Calu3 (cell line): ENCODE data around the gene IFRD2. TPM values are rescaled to one million over a fixed set of nuclear protein-coding genes. Genes with fewer than 3 reads are reported as not detected.

Source experiments
- BruUV-seq: library from RNA; stranded (reverse); fragments of 400-500 nt; replicated peaks from 2 replicates; lab custom pipeline; 2021; lab: Mats Ljungman, UMichigan
- CTCF ChIA-PET: fragments of 300-600 bp; sonication (Branson Sonifier 250); formaldehyde crosslinking; loops from one replicate; lab custom pipeline; 2022; ENCODE audit warnings: antibody characterized with exemption; lab: Charles Lee
- DNase-seq: peaks from one replicate; pipeline ENCODE4 v3.0.0; 2022
- H3K27ac Mint-ChIP-seq: one replicate; pipeline ENCODE4 v1.8.0; 2022; ENCODE audit warnings: mixed read lengths; ENCODE audit not compliant: unreplicated experiment
- H3K27me3 Mint-ChIP-seq: one replicate; pipeline ENCODE4 v1.8.0; 2022; ENCODE audit warnings: mixed read lengths; ENCODE audit not compliant: unreplicated experiment
- H3K36me3 Mint-ChIP-seq: one replicate; pipeline ENCODE4 v1.8.0; 2022; ENCODE audit warnings: mild to moderate bottlenecking, moderate library complexity, mixed read lengths; ENCODE audit not compliant: insufficient read depth, unreplicated experiment
- H3K4me1 Mint-ChIP-seq: one replicate; pipeline ENCODE4 v1.8.0; 2022; ENCODE audit warnings: mild to moderate bottlenecking, low read depth, mixed read lengths; ENCODE audit not compliant: unreplicated experiment
- H3K4me3 Mint-ChIP-seq: one replicate; pipeline ENCODE4 v1.8.0; 2022; ENCODE audit warnings: mild to moderate bottlenecking, low read depth, moderate library complexity, mixed read lengths; ENCODE audit not compliant: unreplicated experiment
- H3K9me3 Mint-ChIP-seq: one replicate; pipeline ENCODE4 v1.8.0; 2022; ENCODE audit warnings: low read depth, mixed read lengths; ENCODE audit not compliant: unreplicated experiment
- intact Hi-C: fragments of 100-400 bp; cut with micrococcal nuclease; formaldehyde crosslinking; loops from one replicate; pipeline ENCODE4 v1.10.0; 2022; ENCODE audit not compliant: unreplicated experiment
- total RNA-seq: library from RNA; stranded (reverse); gene quantifications from 2 replicates; pipeline ENCODE4 v1.2.3, GENCODE V29; 2022
- TF ChIP-seq, protein P1 (sequence below): fragments of 200-600 bp; IDR thresholded peaks from one replicate; pipeline ENCODE4 v1.8.0; 2022; ENCODE audit warnings: antibody characterized with exemption; ENCODE audit not compliant: unreplicated experiment

IFRD2 gene
- total RNA-seq, 1 experiment from 2014 or later = 121 TPM

DNA sequence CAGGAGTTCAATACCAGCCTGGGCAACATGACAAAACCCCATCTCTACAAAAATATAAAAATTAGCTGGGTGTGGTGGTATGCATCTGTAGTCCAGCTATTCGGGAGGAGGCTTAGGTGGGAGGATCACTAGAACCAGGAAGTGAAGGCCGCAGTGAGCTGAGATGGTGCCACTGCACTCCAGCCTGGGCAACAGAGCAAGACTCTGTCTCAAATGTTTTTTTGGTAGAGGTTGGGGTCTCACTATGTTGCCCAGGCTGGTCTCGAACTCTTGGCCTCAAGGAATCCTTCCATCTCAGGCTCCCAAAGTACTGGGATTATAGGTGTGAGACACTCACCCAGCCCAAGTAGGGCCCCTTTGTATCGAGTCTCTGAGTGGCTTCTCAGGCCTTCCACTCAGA is 1.9 kb upstream of the IFRD2 start:
- TF ChIP-seq, protein P1, sequence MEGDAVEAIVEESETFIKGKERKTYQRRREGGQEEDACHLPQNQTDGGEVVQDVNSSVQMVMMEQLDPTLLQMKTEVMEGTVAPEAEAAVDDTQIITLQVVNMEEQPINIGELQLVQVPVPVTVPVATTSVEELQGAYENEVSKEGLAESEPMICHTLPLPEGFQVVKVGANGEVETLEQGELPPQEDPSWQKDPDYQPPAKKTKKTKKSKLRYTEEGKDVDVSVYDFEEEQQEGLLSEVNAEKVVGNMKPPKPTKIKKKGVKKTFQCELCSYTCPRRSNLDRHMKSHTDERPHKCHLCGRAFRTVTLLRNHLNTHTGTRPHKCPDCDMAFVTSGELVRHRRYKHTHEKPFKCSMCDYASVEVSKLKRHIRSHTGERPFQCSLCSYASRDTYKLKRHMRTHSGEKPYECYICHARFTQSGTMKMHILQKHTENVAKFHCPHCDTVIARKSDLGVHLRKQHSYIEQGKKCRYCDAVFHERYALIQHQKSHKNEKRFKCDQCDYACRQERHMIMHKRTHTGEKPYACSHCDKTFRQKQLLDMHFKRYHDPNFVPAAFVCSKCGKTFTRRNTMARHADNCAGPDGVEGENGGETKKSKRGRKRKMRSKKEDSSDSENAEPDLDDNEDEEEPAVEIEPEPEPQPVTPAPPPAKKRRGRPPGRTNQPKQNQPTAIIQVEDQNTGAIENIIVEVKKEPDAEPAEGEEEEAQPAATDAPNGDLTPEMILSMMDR = no peak
- BruUV-seq = no TSS peak
- DNase-seq = no peak
- intact Hi-C loops = no loop called here
- no peaks in the 10 kb centered on the region for H3K9me3 Mint-ChIP-seq
- no peak overlapping the region for H3K4me3 Mint-ChIP-seq
- no peaks in the 10 kb centered on the region for H3K27me3 Mint-ChIP-seq
- peaks cover 26% of the 10 kb centered on the region for H3K4me1 Mint-ChIP-seq
- peaks cover 31% of the 10 kb centered on the region for H3K36me3 Mint-ChIP-seq
- H3K27ac Mint-ChIP-seq = no peak overlapping the region
- CTCF ChIA-PET = no interaction called here

DNA sequence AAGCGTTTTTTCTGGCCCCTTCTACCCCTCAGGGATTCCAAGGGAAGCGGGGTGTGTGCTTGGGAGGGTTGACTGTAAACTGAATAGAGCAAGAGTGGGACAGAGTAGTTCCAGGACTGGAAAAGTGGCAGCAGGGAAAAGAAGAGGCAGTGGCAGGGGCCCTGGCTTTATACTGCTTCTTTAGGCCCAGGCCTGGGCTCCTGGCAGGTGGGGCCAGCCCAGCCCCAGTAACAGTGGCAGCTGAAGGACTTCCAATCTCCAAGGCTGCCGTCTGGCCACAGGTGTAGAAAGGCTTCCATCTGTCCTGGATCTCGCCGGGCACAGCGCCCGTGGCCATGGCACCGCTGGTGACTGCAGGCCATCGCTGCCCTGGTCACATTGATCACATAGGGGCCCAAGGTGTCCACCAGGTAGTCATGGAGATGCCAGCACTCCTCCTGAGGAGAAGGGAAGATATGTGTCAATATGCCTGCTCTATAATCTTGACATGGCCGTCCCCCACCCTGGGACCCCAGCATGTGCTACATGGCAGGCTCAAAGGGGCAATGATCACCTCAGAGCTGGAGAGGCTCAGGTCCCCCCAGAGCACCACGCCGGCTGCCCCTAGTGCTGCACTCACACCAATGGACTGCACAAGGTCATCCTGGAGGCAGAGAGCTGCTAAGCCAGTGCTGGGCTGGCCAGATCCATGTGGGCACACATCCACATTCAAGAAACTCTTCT is 1.0 kb upstream of the IFRD2 start:
- DNase-seq = no peak
- Mint-ChIP-seq H3K36me3 (peaks cover 33% of the 10 kb centered on the region), H3K4me3 (peak overlapping the region; percentile 73), H3K9me3 (no peaks in the 10 kb centered on the region), H3K27me3 (no peaks in the 10 kb centered on the region), H3K4me1 (peaks cover 23% of the 10 kb centered on the region), H3K27ac (peak overlapping the region; percentile 92)
- TF ChIP-seq, protein P1 = no peak
- CTCF ChIA-PET = interaction anchor here (2.1 kb wide), 1 partner anchor 35 kb away, joined by 6 read pairs; the partner anchor contains the start of gene TUSC2
- intact Hi-C loops = no loop called here
- no TSS peak for BruUV-seq

DNA sequence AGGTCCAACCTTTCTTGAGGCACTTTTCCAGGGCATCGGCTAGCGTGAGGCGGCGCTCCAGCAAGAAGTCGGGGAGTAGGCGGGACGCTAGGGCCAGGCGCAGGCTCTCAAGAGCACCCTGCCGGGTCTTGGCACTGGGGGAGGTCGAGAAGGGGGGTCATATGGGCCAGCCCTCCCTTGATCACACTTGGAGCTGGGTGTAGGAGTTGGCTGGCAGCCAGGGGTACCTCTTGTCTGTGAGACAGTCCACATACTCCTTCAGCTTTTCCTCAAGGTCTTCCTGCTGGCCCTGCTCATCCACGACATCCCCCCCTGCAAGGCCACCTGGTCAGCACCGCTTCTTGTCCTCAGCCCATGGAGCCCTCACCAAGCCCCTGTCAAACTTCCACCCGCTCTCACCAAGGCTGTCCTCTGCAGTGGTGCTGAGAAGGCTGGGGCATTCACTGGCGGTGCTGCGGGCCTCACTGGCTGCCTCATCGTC is 2.0 kb downstream of the IFRD2 start:
- H3K27ac Mint-ChIP-seq = no peak overlapping the region
- H3K27me3 Mint-ChIP-seq = no peaks in the 10 kb centered on the region
- CTCF ChIA-PET = no interaction called here
- peak overlapping the region; percentile 73 for H3K4me3 Mint-ChIP-seq
- peaks cover 37% of the 10 kb centered on the region for H3K36me3 Mint-ChIP-seq
- no peak for DNase-seq
- no peaks in the 10 kb centered on the region for H3K9me3 Mint-ChIP-seq
- H3K4me1 Mint-ChIP-seq = peaks cover 19% of the 10 kb centered on the region
- TF ChIP-seq, protein P1 = no peak
- intact Hi-C loops = loop anchor here (2.0 kb wide), 1 partner anchor 55 kb away; no protein-coding TSS in a partner anchor
- no TSS peak for BruUV-seq

DNA sequence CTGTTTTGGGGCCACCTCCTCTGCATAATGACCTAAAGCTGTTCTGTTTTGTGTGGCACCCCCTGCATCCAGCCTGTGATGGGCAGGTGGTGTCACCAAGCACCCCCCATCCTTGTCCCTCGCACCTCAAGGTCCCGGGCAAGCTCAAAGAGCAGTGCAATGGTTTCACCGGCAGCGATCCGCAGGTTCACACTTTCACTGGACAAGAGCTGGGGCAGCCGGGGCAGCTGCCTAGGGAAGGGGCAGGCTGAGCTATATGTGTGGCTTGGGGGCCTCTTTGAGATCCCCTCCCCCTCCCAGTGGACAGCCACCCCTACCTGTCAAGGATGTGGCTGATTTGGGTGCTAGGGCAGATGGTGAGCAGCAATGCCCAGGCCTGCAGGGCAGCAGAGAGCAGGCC is 3.1 kb downstream of the IFRD2 start:
- TF ChIP-seq, protein P1 = no peak
- no peaks in the 10 kb centered on the region for H3K9me3 Mint-ChIP-seq
- no peaks in the 10 kb centered on the region for H3K27me3 Mint-ChIP-seq
- intact Hi-C loops = no loop called here
- H3K36me3 Mint-ChIP-seq = peaks cover 43% of the 10 kb centered on the region
- H3K4me1 Mint-ChIP-seq = peaks cover 19% of the 10 kb centered on the region
- no peak overlapping the region for H3K4me3 Mint-ChIP-seq
- CTCF ChIA-PET = no interaction called here
- H3K27ac Mint-ChIP-seq = no peak overlapping the region
- no peak for DNase-seq
- no TSS peak for BruUV-seq
